HG02981 (cell line): Measurements from ENCODE around the gene SEMA3G.

Experiments
- ATAC-seq: cut with Tn5 transposase; IDR thresholded peaks from one replicate; pipeline ENCODE4 v1.9.1; 2021; ENCODE audit warnings: mild to moderate bottlenecking, moderate library complexity; ENCODE audit not compliant: unreplicated experiment

SEMA3G gene

DNA sequence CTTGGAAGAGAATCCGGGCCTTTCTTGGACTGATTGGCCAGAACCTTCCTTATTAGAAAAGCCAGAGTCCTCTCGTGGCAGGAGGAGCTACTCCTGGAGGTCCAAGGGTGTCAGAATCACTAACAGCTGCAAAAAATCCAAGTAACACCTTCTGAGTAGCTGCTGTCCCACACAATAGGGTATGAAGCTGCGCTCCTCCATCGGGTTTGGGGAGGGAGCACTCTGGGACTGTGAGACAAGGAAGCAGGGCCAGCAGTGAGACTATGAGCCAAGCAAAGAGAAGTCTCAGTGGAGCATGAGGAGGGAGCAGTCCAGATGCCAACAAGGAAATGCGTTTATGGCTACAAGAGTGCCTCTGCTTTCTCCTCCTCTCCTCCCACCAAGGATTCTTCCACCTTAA, 21.7 kb downstream of the SEMA3G start:
- ATAC-seq: no peak

DNA sequence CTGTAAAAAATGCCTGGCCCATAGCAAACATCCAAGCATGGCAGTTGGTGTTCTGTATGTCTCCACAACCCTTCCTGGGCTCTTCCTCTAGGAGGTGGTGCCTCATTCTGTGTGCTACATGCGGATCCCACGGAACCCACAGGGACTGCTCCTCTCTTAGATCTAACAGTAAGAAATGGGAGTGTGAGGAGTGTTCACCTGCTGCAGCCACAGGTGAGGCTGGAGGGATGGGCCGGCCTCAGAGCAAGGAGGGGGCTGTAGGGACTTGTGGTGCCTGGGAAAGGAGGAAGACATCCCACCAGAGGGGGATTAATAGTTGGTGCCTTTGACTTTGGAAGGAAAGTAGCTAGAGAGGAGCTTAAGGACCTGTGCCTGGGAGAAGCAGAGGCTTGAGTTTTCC, 22.2 kb downstream of the SEMA3G start:
- no peak for ATAC-seq

DNA sequence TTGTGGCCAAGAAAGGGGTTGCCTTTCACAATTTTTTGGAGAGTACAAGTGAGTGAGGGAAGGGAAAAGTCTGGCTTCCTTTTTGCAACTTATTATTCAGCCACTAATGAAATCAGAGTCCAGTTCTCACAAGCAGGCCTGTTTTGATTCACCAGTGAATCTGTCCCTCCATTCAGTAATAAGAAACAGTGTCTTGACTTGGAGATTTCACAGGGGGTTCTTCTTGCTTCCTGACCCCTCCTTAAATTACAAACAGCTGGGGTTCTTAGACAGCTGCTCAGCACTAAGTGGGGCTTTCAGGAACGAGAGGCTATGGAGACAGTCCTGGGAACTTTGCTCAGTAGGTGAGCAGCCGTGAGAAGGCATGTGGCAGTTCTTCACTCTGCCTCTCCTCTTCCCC, 24.5 kb downstream of the SEMA3G start:
- ATAC-seq: no peak

DNA sequence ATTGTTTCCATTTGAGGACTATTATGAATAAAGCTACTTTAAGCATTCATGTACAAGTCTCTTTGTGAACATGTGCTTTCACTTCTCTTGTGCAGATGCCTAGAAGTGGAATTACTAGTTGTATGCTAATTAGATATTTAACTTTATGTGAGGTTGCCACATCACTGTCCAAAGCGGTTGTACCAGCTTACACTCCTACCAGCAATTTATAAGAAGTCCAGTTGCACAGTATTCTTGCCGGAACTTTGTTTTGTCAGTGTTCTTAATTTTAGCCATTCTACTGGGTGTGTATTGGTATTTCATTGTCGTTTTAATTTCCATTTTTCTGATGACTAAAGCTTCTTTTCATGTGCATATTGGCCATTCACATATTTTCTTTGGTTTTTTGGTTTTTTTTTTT, 29.1 kb downstream of the SEMA3G start:
- no peak for ATAC-seq

DNA sequence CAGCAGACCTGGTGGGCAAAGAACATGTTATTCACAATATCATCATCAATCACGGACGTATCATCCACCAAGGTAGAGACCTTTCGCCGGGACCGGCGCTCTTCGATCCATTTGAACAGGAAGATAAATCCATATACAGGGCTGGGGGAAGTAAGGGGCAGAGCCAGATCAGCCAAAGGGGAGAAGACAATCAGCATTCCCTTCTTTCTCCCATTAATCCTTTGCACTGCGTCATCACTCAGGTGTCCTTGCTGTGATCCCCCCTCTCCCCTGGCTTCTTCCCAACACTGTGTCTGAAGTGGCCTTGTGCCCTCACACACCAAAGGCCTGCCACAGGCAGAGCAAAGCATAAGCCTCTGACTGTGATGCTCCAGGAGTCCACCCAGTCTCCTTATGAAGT, 36.4 kb downstream of the SEMA3G start:
- no peak for ATAC-seq

DNA sequence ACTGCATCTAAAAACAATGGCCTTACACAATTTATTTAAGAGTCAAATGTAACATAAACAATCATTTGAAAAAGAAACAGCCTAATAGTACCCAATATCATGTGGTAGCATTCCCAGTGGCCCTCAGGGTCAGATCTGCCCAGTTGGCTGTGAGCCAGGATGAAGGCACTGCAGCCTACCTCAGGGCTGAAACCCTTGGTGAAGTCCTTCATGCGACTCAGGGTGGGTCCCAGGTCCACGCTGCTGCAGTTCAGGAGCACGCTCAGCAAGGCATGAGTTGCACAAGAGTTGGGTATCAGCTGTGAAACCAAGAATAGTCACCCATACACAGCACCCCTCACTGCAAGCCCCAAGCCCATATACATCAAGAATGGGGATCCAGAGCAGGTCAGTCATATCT, 37.1 kb downstream of the SEMA3G start:
- ATAC-seq: no peak

DNA sequence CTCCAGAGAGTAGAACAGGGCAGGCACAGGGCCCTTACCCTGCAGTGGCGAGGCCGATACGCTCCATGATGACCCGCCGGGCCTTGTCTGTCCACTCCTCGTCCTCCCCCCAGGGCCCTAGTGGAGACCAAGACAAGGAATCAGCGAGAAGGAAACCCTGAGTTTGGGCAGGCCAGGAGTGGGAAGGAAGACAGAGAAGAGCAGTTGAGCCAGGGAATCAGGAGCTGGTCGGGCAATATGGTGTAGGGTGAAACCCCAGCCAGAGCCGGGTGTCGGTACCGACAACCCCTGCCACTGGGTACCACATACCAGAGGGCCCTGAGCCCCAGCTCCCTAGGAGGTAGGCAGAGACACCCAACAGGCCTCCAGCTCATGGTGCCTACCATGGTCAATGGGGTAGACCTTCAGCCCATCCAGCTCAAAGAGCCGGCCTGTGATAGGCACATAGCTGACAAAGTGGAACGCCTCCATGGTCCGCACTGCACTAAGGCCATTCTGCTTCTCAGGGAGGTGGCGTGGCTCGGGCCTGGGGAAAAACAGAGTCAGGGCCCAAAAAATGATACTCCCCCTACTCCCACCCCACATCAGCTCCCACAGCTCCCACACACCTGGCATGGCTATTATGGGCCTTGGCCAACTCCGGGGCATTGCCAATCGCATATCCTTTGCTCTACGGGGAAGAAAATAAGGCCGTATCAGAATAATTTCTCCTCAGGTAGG, 38.0 kb downstream of the SEMA3G start:
- ATAC-seq: no peak

DNA sequence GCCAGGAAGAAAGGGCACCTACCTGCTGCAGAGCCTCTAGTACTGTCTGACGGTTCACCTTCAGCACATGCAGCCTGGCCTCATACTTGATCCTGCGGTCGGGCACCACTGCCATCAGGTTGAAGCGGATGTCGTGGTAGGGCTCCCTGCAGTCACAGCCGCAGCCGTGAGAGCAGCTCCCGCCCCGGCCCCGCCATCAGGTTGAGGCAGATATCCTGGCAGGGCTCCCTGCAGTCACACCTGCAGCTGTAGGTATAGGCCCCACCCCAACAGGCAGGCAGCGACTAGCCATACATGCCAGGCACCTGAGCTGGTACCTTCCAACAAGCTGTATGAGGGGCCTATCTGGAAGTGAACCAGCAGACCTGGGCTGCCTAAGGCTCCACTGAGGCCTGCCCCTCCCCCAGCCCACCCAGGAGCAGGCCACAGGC, 38.7 kb downstream of the SEMA3G start:
- no peak for ATAC-seq

DNA sequence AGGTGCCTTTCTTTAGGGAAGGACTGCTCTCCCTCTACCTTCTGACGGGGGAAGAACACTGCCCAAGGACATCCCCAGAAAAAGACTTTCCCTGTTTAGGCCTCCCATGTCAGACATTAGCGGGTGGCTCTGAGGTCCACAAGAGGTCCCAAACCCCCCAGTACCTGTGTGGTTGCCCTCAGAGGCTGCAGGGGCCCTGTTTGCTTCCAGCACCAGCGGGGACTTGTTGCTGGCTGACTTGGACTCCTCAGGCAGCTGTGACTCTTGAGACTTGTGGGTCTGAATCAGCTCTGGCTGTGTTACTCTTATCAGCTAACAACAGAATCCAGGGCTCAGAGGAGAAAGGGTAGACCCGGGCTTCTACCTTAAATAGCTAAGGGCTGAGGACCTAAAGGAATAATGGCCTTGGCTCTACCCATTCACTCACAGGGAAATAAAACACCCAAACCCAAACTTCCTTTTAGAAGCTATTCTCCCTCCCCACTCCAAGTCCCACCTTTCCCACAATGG, 39.2 kb downstream of the SEMA3G start:
- ATAC-seq: no peak

DNA sequence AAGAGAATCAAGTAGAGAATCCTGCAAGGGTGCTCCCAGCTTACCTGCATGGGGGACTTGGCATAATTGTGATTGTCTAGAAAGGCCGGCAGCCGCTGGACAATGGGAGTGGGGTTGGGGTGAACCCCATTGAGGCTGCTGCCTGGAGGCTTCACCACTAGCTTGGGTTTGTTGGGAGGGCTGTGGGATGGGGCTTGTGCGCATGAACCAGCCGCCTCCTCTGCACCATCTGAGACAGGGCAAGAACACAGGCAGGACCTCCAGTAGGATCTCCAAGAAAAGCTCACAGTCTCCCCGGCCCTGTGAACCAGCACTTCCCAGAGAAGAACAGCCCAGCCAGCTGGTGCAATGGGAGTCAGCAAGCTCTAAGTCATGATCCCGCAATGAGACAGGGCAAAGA, 39.8 kb downstream of the SEMA3G start:
- no peak for ATAC-seq

DNA sequence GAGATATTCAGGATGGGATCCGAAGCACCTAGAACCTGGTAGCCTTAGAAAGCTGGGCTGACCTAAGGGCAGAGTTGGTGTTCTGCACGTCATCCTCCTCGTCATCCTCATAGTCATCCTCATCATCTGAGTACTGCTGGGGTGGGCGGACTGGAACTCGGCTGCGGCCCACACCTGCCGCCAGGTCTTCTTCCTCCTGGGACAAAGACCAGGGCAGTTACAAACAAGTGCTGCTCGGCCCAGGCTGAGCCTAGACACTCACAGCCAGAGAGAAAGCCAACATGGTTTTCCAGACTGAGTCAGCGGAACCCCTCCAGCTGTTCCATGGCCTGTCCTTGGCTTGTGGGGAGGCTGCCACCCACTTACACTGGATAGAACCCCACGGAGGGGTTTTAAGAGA, 40.5 kb downstream of the SEMA3G start:
- ATAC-seq: no peak

DNA sequence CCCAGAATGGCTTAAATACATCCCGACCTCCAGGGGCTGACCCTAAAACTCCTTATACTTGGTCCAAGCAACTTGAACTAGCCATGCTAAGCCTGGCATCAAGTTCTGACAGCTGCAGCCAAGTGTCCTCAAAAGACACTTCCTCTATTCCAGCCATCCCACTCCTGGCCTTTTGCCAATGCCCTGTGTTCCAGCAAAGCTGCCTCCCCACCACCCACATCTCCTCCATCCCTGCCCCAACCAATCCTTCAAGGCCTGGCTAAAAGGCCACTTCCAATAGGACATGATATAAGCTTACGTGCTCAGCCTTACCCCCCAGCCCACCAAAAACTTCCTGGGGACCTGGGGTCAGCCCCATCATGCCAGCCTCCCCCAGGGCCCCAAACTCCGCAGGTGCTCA, 40.9 kb downstream of the SEMA3G start:
- no peak for ATAC-seq

DNA sequence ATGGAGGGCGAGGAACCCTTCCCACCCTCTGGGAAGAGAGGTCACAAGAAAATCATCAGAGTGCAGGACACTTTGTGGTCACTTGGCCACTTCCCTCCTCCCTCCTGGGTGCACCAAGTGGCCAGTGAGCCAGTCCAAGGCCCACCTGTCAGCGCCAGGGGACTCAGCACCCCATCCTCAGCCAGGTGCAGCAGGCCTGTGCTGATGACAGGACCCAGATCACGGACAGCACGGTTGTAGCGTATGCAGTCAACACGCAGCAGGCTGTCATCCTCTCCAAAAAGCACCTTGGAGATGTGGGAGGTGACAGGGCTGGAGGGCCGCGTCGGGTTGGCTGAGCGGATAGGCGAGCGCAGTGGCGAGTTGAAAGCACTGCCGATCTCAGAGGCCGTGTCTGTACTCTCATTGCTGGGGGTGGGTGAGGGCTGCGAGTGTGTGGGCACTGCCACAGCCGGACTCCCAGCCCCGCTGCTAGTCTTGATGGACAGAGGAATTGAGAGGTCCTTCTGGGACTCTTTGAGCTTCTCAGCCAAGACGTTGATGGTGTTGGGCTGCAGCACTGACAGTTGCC, 41.5 kb downstream of the SEMA3G start:
- ATAC-seq: no peak

DNA sequence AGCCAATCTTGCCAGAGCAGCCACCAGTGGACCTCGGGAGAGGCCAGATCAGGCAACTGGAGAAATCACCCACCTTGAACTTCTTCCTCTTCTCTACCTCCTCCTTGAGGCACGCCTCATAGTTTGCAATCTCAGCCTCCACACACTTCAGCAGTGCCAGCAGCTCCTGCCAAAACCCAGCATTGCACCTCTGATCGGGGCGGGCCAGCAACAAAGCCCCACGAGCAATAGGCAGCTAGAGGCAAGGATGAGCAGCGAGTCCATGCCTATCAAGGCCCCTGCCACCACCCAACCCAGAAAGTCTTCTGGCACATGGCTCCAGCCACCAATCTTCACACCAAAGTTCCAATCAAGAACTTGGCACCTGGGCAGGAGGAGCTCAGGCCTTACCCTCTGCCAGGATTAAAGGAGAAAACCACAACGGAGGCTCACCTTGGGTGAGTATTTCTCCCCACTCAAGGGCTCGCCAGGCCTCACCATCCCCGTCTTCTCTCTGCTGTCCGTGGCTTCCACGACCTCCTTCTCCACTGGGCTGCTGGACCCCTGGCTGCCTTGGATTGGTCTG, 42.1 kb downstream of the SEMA3G start:
- ATAC-seq: no peak

DNA sequence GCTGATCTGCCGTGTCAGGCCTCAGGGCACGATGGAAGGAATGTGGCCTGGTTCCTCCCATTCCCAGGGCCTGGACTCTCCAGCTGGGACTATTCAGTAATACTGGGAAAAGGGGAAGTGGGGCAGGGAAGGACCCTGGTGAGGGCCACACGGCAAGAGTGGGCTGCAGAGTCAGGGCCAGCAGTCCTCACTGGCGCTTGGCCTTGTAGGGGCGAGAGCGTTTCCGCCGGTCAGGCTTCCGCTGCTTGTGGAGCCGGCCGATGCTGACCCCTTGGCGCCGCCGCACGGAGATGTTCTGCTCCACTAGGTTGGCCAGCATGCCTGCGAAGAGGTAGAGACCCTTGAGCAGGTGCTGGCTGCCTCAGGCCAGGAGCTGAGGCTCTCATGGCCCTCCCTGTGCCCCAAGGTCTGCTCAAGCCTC, 42.8 kb downstream of the SEMA3G start:
- ATAC-seq: no peak

DNA sequence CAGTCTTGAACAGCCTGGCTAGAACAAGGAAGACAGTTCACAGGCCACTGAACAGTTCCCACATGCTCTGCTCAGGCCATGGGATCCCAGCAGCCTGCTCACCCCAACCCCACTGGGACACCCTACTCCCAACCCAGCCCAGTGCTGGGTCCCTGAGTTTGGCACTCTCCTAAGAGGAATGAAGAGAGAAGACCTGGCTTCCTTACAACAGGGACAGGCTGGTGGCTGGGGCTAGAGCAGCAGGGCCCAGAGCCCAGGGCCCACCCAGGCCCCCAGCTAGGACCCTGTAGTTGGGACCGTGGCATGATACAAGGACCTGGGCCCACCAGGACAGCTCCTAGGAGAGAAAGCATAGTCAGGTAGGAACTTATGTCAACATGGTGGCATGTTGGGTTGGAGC, 43.4 kb downstream of the SEMA3G start:
- ATAC-seq: no peak

DNA sequence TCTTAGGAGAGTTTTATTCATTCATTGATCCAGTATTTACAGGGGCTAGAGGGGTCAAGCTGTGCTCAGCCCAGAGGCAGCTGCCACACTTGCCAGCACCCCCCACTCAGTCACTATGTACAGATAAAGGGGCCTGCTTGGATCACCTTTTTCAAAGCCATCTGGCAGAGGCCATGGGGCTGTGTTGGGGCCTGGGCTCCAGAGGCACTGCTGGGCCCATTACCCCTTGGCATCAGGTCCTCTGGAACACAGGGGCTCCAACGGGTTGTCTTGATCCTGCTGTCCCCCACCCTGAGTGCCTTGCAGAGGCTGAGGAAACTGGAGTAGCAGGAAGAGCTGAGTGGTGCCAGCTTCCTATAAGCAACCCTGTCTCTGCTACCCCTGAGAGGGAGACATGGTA, 43.9 kb downstream of the SEMA3G start:
- no peak for ATAC-seq

DNA sequence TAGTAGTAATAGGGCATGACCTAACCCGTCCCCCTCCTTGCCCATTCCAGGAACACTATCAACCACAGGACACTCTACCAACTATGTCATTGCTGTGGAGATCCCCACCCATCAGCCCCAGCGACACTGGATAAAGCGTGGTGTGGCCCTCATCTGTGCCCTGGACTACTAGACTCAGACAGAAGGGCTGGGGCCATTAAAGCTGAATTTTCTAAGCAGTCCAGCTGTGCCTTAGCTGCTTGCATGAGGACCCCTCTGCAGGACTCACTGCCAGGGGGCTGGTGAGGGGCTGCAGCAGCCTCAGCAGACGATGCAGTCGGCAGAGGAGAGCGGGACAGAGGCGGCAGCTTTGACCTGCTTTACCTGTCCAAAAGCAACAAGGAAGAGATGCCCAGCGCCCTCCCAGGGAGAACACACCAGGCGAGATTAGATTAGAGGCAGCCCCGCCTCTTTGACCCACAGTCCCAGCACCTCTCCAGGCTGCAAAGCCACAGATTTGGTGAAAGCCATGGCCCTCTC, 44.6 kb downstream of the SEMA3G start:
- ATAC-seq: no peak

DNA sequence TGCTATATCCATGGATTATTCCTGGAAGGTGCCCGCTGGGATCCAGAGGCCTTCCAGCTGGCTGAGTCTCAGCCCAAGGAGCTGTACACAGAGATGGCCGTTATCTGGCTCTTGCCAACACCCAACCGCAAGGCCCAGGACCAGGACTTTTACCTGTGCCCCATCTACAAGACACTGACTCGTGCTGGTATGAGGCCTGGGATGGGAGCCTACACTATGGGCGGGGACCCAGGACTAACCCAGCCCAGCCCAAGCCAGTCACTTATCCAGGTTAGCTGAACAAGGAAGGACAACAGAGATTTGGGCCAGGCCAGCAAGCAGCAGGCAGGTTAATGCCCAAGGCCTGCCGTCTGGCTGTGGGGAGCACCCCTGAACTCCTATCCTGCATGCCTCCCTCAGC, 45.3 kb downstream of the SEMA3G start:
- no peak for ATAC-seq

DNA sequence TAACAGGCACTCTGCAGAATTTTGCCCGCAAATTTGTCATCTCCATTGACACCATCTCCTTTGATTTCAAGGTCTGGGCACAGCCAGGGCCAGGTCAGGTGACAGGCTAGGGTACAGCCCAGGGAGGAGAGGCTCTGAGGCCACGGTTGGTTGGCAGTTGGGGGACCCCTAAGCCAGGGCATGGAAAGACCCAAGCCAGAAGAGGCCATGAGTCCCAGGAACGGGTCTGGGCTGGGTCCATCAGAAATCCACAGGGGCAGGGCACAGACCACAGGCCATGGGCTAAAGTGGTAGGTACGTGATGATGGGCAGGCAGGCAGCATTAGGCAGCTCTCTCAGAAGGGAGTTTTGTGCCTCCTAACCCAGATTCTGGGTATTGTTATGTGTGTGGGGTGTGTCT, 45.8 kb downstream of the SEMA3G start:
- no peak for ATAC-seq

DNA sequence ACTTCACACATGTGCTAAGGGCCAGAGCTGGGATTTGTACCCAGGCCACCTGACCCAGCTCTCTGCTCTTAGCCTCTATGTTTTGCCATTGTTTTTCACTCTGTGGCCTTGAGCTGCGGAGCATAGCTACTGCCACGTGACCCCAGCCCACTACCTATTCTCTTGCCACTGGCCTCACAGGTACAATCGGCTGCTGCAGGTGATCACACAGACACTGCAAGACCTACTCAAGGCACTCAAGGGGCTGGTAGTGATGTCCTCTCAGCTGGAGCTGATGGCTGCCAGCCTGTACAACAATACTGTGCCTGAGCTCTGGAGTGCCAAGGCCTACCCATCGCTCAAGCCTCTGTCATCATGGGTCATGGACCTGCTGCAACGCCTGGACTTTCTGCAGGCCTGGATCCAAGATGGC, 46.2 kb downstream of the SEMA3G start:
- no peak for ATAC-seq

DNA sequence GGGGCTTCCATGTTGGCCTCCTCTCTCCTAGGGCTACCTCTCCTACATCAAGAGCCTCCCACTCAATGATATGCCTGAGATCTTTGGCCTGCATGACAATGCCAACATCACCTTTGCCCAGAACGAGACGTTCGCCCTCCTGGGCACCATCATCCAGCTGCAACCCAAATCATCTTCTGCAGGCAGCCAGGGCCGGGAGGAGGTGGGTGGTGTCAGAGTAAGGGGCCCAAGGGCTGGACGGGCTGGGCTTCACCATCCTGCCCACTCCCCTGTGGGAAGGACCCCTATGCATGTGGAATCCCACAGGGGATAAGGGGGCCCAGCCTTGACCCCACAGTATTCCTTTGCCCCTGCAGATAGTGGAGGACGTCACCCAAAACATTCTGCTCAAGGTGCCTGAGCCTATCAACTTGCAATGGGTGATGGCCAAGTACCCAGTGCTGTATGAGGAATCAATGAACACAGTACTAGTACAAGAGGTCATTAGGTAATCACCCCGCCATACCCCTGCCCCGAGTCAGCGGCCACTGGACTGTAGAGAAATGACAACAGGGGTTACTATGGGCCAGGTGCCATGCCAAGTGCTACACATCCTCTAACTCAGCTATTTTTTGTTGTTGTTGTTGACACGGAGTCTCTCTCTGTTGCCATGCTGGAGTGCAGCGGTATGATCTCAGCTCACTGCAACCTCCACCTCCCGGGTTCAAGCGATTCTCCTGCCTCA, 47.1 kb downstream of the SEMA3G start:
- no peak for ATAC-seq
